Lower leg skin (tissue), 4 donors: ENCODE results near the gene ZFYVE28. TPM values are rescaled to one million over a fixed set of nuclear protein-coding genes. Genes with fewer than 3 reads are reported as not detected.

Experiments
- DNase-seq, 2 donors: peaks; one replicate each; pipeline ENCODE4 v3.0.0-alpha.2; 2019; ENCODE audit warnings: low spot score in 2 of 2
- H3K4me3 ChIP-seq: fragments of 200-600 bp; sonication (generic); 2 replicates; pipeline ENCODE4 v1.5.1; 2017; ENCODE audit warnings: mild to moderate bottlenecking, low read depth; ENCODE audit not compliant: poor library complexity, severe bottlenecking
- CTCF ChIP-seq, 3 donors: fragments of 450-650 bp; IDR thresholded peaks; one replicate each; pipeline ENCODE4 v1.5.1; 2016; ENCODE audit warnings: antibody characterized with exemption in 3 of 3, mild to moderate bottlenecking in 3 of 3, moderate library complexity in 2 of 3
- POLR2A ChIP-seq, 2 donors: fragments of 450-650 bp; IDR thresholded peaks; one replicate each; pipeline ENCODE4 v1.6.1; 2016 to 2017; ENCODE audit warnings: antibody characterized with exemption in 2 of 2, mild to moderate bottlenecking in 1 of 2, moderate library complexity in 1 of 2
- WGBS, 2 donors: methylation state at CpG; one replicate each; pipeline ENCODE4 v1.1.5; 2018; 5-methylcytosine and 5-hydroxymethylcytosine counted together
- intact Hi-C: fragments of 100-400 bp; cut with DNase I; formaldehyde crosslinking; loops from one replicate; pipeline ENCODE4 v1.15.0; 2023; ENCODE audit warnings: low total_unique reads
- total RNA-seq, 4 donors: library from RNA; depleted of rRNA; stranded (reverse); fragments of >200 nt; gene quantifications; one replicate each; pipeline ENCODE4 v1.1.0, GENCODE V29; 2016

ZFYVE28 gene
- total RNA-seq, 4 donors from 2014 or later: 5.0 to 12.8 (median 9.9) TPM

- intact Hi-C loops: no loop called here
- H3K4me3 ChIP-seq: no peak overlapping the region
- no peak for DNase-seq
- TF ChIP-seq CTCF (IDR thresholded peaks at IDR 0.05) (no peak), POLR2A (IDR thresholded peaks at IDR 0.05) (no peak)
- 83 to 90% methylated on average over 15 of the region's 15 CpGs for WGBS, 2 donors
Observed at GRCh38 chr4:2273221-2273620, 145.2 kb downstream of the ZFYVE28 start.

GRCh38 chr4:2272828-2273120 lies 145.7 kb downstream of the ZFYVE28 start:
- intact Hi-C loops: no loop called here
- no peak for DNase-seq

GRCh38 chr4:2272026-2272827 lies 146.2 kb downstream of the ZFYVE28 start:
- 87 to 90% methylated on average over 16 to 22 of the region's 25 CpGs for WGBS, 2 donors
- no peak overlapping the region for H3K4me3 ChIP-seq
- TF ChIP-seq CTCF (IDR thresholded peaks at IDR 0.05) (no peak), POLR2A (IDR thresholded peaks at IDR 0.05) (no peak)
- no peak for DNase-seq
- intact Hi-C loops: no loop called here

More at GRCh38 chr4:2272828-2273120, 145.7 kb downstream of the ZFYVE28 start:
- no peak overlapping the region for H3K4me3 ChIP-seq
- WGBS, 2 donors: 72 to 87% methylated on average over 6 of the region's 6 CpGs
- TF ChIP-seq POLR2A (IDR thresholded peaks at IDR 0.05) (no peak), CTCF (IDR thresholded peaks at IDR 0.05) (no peak)

GRCh38 chr4:2271279-2272025 lies 147.0 kb downstream of the ZFYVE28 start:
- intact Hi-C loops: no loop called here
- no peak overlapping the region for H3K4me3 ChIP-seq
- no peak for TF ChIP-seq POLR2A (IDR thresholded peaks at IDR 0.05)
- no peak for TF ChIP-seq CTCF (IDR thresholded peaks at IDR 0.05)
- no peak for DNase-seq
- WGBS, 2 donors: 89 to 93% methylated on average over 24 to 25 of the region's 27 CpGs

- whole genome bisulfite sequencing, 2 donors: 90 to 95% methylated on average over 18 to 29 of the region's 34 CpGs
- intact Hi-C loops: no loop called here
- DNase-seq: no peak
- H3K4me3 ChIP-seq: no peak overlapping the region
- no peak for TF ChIP-seq CTCF (IDR thresholded peaks at IDR 0.05)
- TF ChIP-seq POLR2A (IDR thresholded peaks at IDR 0.05): no peak
Observed at GRCh38 chr4:2270341-2271165, 147.9 kb downstream of the ZFYVE28 start.
